Smooth muscle cell (in vitro differentiated cells): ENCODE measurements around the gene PUS10. TPM values are rescaled to one million over a fixed set of nuclear protein-coding genes. Genes with fewer than 3 reads are reported as not detected.
A peak's percentile ranks its signal among the peaks of the same experiment; 100 is the strongest.

ENCODE experiments used
- DNase-seq: peaks from one replicate; lab custom pipeline; 2025; ENCODE audit not compliant: unreplicated experiment; lab: John Stamatoyannopoulos, UW
- H2AFZ ChIP-seq: fragments of 200-600 bp; sonication (generic); 2 replicates; pipeline ENCODE4 v1.6.0; 2016; ENCODE audit warnings: antibody characterized with exemption, low read depth, mild to moderate bottlenecking
- H3F3A ChIP-seq: fragments of 200-600 bp; sonication (generic); 2 replicates; pipeline ENCODE4 v1.6.0; 2017; ENCODE audit warnings: antibody characterized with exemption, low read depth
- H3K27ac ChIP-seq: fragments of 200-600 bp; sonication (generic); 2 replicates; pipeline ENCODE4 v1.5.1; 2016; ENCODE audit warnings: low read depth, mild to moderate bottlenecking
- H3K27me3 ChIP-seq: fragments of 200-600 bp; sonication (generic); 2 replicates; pipeline ENCODE4 v1.6.1; 2016; ENCODE audit warnings: low read depth, mild to moderate bottlenecking
- H3K36me3 ChIP-seq: fragments of 200-600 bp; sonication (generic); 2 replicates; pipeline ENCODE4 v1.5.1; 2016; ENCODE audit warnings: low read depth
- H3K4me1 ChIP-seq: fragments of 200-600 bp; sonication (generic); 2 replicates; pipeline ENCODE4 v1.5.1; 2016; ENCODE audit warnings: low read depth
- H3K4me2 ChIP-seq: fragments of 200-600 bp; sonication (generic); 2 replicates; pipeline ENCODE4 v1.6.0; 2016; ENCODE audit warnings: mild to moderate bottlenecking
- H3K4me3 ChIP-seq: fragments of 200-600 bp; sonication (generic); 2 replicates; pipeline ENCODE4 v1.5.1; 2016; ENCODE audit warnings: mild to moderate bottlenecking
- H3K79me2 ChIP-seq: fragments of 200-600 bp; sonication (generic); 2 replicates; pipeline ENCODE4 v1.6.0; 2016; ENCODE audit warnings: low read depth, mild to moderate bottlenecking
- H3K9ac ChIP-seq: fragments of 200-600 bp; sonication (generic); 2 replicates; pipeline ENCODE4 v1.6.0; 2016; ENCODE audit warnings: low read depth
- H3K9me3 ChIP-seq: fragments of 200-600 bp; sonication (generic); replicated peaks from 2 replicates; pipeline ENCODE4 v1.5.1; 2016; ENCODE audit warnings: low read depth
- H4K20me1 ChIP-seq: fragments of 200-600 bp; sonication (generic); 2 replicates; pipeline ENCODE4 v1.6.0; 2016; ENCODE audit warnings: low read depth
- WGBS: methylation state at CpG from one replicate; pipeline ENCODE4 v1.1.7; 2016; ENCODE audit warnings: low lambda C conversion rate; 5-methylcytosine and 5-hydroxymethylcytosine counted together
- polyA plus RNA-seq: library from polyadenylated mRNA; unstranded; fragments of >200 nt; fragmentation: Nextera tagmentation; extraction: Ambion mirVana; gene quantifications from 2 replicates; pipeline ENCODE4 v1.2.1, GENCODE V29; 2016
- total RNA-seq: library from RNA; depleted of rRNA; stranded (reverse); fragments of >200 nt; gene quantifications from 2 replicates; pipeline ENCODE4 v1.2.3, GENCODE V29; 2014
- TF ChIP-seq, protein P1 (sequence below): fragments of 200-600 bp; sonication (generic); IDR thresholded peaks from 2 replicates; pipeline ENCODE4 v1.5.1; 2017; ENCODE audit warnings: borderline replicate concordance, mild to moderate bottlenecking, antibody characterized with exemption; ENCODE audit not compliant: insufficient read depth, poor library complexity, severe bottlenecking

The PUS10 gene
- total and polyA plus RNA-seq, 2 experiments from 2014 or later = 3.3 to 6.3 TPM

DNA sequence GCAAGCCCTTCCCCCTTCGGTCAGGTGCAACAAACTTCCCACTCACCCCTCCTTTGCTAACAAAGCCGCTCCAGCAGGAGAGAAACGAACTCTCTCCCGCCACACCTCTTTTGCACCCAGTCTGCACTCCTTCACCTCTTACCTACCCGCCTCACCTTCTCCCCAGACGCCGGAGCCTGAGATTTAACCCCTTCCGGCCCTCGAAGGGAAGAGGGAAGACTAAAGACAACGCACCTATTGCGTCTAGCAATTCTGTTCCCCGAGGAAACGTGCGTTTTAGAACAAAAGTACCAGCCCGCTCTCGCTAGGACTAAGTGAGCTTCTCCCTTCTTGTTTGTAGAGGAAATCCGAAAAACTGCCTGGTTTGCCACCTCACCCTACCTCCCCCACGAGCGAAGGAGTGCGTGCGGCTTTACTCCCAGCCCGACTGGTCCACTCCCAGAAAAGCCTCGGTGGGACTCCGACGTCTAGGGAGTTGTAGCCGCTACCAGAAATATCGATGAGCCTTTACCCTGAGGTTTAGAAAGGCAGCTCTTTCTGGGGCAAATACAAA, 976 bp downstream of the PUS10 start:
- Histone ChIP-seq H3K4me1 (peaks cover 19% of the 10 kb centered on the region), H3K4me3 (peak overlapping the region; percentile 87), H2AFZ (peak overlapping the region; percentile 98), H3K9ac (peak overlapping the region; percentile 82), H3K27ac (peak overlapping the region; percentile 69), H3K79me2 (peaks cover 43% of the 10 kb centered on the region), H3K36me3 (no peaks in the 10 kb centered on the region), H3K27me3 (no peaks in the 10 kb centered on the region), H3F3A (no peaks in the 10 kb centered on the region), H3K9me3 (peaks cover 2% of the 10 kb centered on the region), H3K4me2 (peak overlapping the region; percentile 88), H4K20me1 (peaks cover 22% of the 10 kb centered on the region)
- DNase-seq = peak; percentile 51
- WGBS = 1% methylated on average over 27 of the region's 27 CpGs
- TF ChIP-seq, protein P1, sequence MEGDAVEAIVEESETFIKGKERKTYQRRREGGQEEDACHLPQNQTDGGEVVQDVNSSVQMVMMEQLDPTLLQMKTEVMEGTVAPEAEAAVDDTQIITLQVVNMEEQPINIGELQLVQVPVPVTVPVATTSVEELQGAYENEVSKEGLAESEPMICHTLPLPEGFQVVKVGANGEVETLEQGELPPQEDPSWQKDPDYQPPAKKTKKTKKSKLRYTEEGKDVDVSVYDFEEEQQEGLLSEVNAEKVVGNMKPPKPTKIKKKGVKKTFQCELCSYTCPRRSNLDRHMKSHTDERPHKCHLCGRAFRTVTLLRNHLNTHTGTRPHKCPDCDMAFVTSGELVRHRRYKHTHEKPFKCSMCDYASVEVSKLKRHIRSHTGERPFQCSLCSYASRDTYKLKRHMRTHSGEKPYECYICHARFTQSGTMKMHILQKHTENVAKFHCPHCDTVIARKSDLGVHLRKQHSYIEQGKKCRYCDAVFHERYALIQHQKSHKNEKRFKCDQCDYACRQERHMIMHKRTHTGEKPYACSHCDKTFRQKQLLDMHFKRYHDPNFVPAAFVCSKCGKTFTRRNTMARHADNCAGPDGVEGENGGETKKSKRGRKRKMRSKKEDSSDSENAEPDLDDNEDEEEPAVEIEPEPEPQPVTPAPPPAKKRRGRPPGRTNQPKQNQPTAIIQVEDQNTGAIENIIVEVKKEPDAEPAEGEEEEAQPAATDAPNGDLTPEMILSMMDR = no peak

DNA sequence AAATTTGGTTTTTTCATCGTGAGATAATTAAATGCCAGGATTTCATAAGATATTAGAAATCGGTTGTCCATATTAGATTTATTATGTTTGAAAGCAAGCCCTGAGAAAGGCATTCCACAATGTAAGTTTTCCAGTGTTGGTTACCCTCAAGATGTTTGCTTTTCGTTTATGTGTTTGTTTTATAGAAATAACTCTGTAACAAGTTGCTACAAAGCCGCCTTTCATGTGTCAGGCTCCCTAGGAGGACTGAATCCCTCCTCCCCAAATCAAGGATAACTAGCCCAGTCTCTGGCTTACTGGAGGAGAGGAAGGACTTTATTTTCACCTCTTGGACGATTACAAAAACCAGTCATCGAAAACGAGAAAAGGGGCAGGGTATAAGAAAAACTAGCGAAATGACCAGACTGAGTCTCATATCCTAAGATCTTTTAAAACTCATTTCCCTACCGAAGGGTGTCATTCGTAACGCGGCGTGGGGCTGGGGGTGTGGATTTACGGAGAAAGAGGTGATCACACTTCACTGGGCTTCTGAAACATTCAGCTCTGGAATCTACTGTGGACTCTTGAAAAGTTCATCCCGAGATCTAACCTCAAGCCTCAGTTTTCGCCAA, 1.6 kb downstream of the PUS10 start:
- peak overlapping the region; percentile 82 for H3K9ac ChIP-seq
- no peaks in the 10 kb centered on the region for H3K36me3 ChIP-seq
- 7% methylated on average over 16 of the region's 16 CpGs for WGBS
- peak overlapping the region; percentile 87 for H3K4me3 ChIP-seq
- TF ChIP-seq, protein P1 = no peak
- H2AFZ ChIP-seq = peak overlapping the region; percentile 98
- peaks cover 22% of the 10 kb centered on the region for H4K20me1 ChIP-seq
- peak overlapping the region; percentile 69 for H3K27ac ChIP-seq
- peaks cover 37% of the 10 kb centered on the region for H3K79me2 ChIP-seq
- no peak for DNase-seq
- H3F3A ChIP-seq = peaks cover 5% of the 10 kb centered on the region
- H3K4me1 ChIP-seq = peaks cover 23% of the 10 kb centered on the region
- H3K4me2 ChIP-seq = peak overlapping the region; percentile 88
- H3K9me3 ChIP-seq = no peaks in the 10 kb centered on the region
- H3K27me3 ChIP-seq = no peaks in the 10 kb centered on the region

DNA sequence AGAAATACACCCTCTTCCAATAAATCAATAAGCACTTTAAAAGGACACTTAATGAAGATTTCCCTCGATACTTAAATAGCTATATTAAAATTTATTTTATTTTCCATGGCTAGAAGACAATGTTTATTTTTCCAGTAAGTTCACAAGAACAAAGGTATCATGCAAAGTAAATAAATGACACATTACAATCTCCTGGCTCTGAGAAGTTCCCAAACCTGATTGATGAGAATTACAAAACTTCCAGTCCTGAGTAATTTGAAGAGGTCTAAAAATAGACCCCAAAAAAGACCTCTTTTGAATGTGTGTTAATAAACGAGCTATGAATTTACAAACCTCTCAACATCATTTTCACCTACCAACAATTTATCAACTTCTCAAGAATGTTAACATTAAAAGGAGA, 2.1 kb downstream of the PUS10 start:
- Histone ChIP-seq H3K4me2 (peak overlapping the region; percentile 88), H3K27ac (peak overlapping the region; percentile 69), H3K4me1 (peaks cover 23% of the 10 kb centered on the region), H3K9me3 (no peaks in the 10 kb centered on the region), H3K4me3 (peak overlapping the region; percentile 87), H3K27me3 (no peaks in the 10 kb centered on the region), H4K20me1 (peaks cover 21% of the 10 kb centered on the region), H3K9ac (peak overlapping the region; percentile 82), H3K79me2 (peaks cover 32% of the 10 kb centered on the region), H2AFZ (no peak overlapping the region), H3F3A (peaks cover 5% of the 10 kb centered on the region), H3K36me3 (no peaks in the 10 kb centered on the region)
- no peak for DNase-seq
- TF ChIP-seq, protein P1 = no peak
- 65% methylated on average over 2 of the region's 2 CpGs for WGBS
